HG02759 (cell line): ENCODE data around the gene EMSY.
"Not testable (repeated sequence)": the region's sequence is repeated elsewhere in the genome, so short reads cannot be mapped to it uniquely, and the experiment has no call there.

Experiments used
- ATAC-seq: cut with Tn5 transposase; IDR thresholded peaks from one replicate; pipeline ENCODE4 v1.9.1; 2021; ENCODE audit warnings: mild to moderate bottlenecking, moderate library complexity; ENCODE audit not compliant: unreplicated experiment

The EMSY gene

GRCh38 chr11:76562541-76562940, 117.7 kb downstream of the EMSY start:
- ATAC-seq = no peak

- no peak for ATAC-seq
Observed at GRCh38 chr11:76564364-76564763, 119.5 kb downstream of the EMSY start.

GRCh38 chr11:76566811-76567210, 122.0 kb downstream of the EMSY start:
- ATAC-seq = no peak

DNA sequence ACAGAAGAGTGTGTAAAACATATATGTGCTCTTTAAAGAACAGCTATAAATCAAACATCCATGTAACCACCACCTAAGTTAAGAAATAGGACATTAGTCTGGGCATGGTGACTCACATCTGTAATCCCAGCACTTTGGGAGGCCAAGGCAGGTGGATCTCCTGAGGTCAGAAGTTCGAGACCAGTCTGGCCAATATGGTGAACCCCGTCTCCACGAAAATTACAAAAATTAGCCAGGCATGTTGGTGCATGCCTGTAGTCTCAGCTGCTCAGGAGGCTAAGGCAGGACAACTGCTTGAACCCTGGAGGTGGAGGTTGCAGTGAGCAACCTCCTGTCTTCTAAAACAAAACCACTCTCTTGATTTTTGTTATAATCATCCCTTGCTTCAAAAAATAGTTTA, 122.4 kb downstream of the EMSY start:
- ATAC-seq = no peak

DNA sequence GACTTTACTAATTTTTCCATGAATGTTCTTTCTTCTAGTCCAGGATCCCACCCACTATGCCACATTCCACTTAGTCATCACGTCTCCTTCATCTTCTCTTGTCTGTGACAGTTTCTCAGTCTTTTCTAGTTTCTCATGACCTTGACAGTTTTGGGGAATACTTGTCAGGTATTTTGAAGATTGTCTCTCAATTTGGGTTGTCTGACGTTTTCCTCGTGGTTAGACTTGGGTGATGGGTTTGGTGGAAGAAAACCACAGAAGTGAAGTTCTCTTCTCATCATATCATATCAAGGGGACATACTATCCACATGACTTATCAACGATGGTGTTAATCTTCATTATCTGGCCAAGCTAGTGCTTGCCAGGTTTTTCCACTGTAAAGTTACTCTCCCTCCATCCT, 123.3 kb downstream of the EMSY start:
- no peak for ATAC-seq

GRCh38 chr11:76568621-76569020, 123.8 kb downstream of the EMSY start:
- no peak for ATAC-seq

DNA sequence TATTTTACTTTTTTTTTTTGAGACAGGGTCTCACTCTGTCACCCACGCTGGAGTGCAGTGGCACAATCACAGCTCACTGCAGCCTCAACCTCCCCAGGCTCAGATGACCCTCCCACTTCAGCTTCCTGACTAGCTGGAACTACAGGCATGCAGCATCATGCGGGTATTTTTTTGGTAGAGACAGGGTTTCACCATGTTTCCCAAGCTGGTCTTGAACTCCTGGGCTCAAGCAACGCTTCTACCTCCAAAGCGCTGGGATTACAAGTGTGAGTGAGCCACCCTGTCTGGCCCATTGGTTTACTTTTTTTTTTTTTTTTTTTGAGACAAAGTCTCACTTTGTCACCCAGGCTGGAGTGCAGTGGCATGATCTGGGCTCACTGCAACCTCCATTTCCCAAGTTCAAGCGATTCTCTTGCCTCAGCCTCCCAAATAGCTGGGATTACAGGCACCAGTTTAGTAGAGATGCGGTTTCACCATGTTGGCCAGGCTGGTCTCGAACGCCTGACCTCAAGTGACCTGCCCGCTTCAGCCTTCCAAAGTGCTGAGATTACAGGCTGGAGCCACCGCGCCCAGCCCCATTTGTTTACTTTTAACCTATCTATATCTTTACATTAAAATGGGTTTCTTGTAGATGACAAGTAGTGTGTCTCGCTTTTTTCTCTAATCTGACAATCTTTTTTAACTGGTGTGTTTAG, 127.5 kb downstream of the EMSY start:
- not testable (repeated sequence) for ATAC-seq

DNA sequence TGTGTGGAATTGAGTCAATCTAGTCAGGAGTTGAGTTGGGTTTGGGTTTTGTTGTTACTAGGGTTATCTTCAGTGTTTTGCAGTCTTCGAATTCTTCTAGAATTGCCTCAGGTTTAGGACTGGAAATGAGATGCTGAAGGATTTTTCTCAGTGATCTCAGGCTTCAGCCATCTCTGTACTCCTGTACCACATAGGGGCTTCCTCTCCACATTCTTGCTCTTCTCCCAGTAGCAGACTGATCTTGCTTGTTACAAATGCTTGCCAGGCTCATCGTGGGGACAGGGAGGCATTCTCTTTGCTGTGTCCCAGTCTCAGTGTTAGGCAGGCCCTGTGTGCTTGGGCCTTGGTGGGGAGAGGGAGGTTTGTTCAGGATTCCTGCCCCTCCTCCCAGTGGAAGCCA, 129.6 kb downstream of the EMSY start:
- no peak for ATAC-seq

DNA sequence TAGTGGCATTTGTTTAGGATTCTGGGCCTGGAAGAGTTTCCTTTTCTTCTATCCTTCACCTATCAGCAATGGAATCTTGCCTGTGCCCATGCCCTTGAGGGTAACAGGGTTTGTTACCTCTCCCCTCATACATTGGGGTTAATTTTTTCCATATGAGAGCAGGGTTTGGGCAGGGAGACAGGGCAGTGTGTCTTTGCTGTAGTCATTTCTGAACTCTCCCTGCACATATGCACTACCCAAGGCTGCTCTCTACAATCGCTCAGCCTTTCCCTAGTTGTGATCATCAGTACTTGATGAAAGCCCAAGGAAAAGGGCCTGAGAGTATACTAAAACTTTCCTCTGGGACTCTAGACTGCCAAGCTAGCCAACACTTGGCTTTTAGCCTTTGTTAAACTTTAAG, 130.1 kb downstream of the EMSY start:
- ATAC-seq = no peak

DNA sequence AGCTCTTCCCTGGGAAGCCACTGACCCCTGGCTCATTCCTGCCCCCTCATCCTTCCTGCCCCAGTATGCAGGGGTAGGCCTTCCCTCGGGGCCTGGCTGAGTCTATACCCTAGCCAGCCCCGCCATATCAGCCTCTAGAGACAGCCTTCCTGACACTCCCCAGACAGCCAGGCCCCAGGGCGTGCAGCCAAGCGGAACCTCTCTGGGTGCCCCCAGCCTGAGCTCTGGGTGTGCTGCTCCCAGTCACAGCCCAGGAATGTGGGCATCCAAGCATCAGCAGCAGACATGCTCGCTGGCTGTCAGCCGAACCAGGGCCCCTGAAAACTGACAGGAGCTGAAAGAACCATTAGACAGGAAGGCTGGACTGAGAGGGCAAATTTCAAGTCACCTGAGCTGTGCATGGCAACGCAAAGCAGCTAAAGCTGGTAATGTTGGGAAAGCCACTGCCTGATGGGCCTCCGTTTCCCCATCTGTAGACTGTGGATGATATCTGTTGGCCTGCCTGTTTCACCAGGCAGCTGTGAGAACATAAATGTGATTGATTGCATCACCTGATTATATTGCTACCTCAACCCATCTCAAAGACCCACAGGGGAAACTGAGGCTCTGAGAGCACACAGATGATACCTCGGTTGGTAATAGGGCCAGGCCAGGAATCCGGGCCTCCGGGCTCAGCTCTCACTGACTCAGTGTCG, 132.6 kb downstream of the EMSY start:
- no peak for ATAC-seq

- no peak for ATAC-seq
Observed at GRCh38 chr11:76577921-76578653, 133.3 kb downstream of the EMSY start.

- no peak for ATAC-seq
Observed at GRCh38 chr11:76578654-76579055, 133.8 kb downstream of the EMSY start.

DNA sequence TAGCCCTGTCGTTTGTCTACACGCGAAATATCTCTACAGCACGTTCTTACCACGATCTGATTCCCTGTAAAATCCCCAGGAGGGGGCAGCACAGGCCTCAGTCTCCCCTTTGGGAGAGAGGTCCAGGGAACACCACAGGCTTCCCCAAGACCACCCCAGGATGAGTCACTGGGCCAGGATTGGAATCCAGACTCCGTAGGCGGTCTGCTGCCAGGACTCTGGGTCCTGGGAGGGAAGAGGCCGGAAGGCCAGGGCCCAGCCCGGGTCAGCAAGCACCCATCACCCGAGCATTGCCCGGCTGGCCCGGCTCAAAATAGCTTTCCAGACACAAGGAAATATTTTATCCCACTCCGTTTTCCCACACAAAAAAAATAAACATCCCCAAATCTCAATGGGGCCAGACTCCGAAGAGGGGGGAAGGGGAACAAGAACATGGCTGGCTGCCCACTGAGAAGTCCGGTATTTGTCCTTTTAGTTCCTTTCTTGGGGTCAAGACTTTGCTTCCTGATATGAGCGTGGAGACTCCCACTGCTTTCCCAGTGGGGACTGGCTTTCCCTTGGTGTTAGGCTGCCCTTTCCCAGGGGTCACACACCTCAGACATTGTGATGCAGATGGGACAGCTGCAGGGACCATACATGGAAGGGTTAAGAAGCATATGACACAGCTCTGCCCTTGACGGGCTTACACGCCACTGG, 134.4 kb downstream of the EMSY start:
- no peak for ATAC-seq

GRCh38 chr11:76579752-76580151, 134.9 kb downstream of the EMSY start:
- no peak for ATAC-seq

- not testable (repeated sequence) for ATAC-seq
Observed at GRCh38 chr11:76582471-76582870, 137.7 kb downstream of the EMSY start.

DNA sequence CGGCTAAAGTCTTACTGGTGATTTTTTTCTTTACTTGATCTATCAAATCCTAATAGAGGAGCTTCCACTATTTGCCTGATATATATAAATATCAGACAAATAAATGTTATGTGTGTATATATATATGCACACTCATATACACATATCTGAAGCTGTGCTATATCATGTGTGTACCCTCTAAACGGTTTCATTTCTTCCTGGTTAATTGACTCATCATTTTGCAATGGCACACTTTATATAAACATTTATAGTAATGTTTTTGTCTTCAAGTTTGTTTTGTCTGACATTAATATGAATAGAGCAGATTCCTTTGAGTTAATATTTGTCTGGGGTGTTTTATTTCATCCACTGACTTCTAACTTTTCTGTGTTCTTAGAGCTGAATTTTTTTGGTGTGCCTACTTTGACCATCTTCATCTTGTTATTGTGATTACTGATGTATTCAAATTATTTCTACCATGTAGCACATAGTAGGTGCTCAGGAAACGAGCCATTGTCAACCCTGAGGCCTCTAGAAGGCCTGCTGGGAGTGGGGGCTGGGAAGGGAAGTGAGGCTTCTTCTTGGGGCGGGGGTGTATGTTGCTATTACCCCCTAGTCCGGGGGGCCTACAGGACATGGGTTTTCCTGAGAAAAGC, 143.1 kb downstream of the EMSY start:
- no peak for ATAC-seq

GRCh38 chr11:76588455-76589325, 143.9 kb downstream of the EMSY start:
- ATAC-seq = no peak

- ATAC-seq = no peak
Observed at GRCh38 chr11:76589477-76589876, 144.7 kb downstream of the EMSY start.

GRCh38 chr11:76589964-76590950, 145.4 kb downstream of the EMSY start:
- ATAC-seq = no peak
